A673 (cell line): ENCODE data around the gene PPP2R5C.

Source experiments
- CTCF ChIP-seq: fragments of 300-800, 200-600 bp; sonication (generic); conservative IDR thresholded peaks from 2 replicates; pipeline ENCODE4 v1.5.1; 2017; ENCODE audit warnings: low read depth, mild to moderate bottlenecking, antibody characterized with exemption, low read length, moderate library complexity, mixed read lengths
- EZH2 ChIP-seq: fragments of 200-600 bp; sonication (generic); IDR thresholded peaks from 2 replicates; pipeline ENCODE4 v1.6.1; 2017; ENCODE audit warnings: borderline replicate concordance, low read depth, mild to moderate bottlenecking, mixed read lengths, antibody characterized with exemption, low read length; ENCODE audit not compliant: poor library complexity, severe bottlenecking

GRCh38 chr14:101727611-101728366, 33.7 kb upstream of the PPP2R5C start:
- TF ChIP-seq CTCF: no peak
- no peak for TF ChIP-seq EZH2
